HepG2 (cell line): ENCODE results near the gene FMNL2. TPM values are rescaled to one million over a fixed set of nuclear protein-coding genes. Genes with fewer than 3 reads are reported as not detected.

ENCODE experiments used
- AHR ChIP-seq: IDR thresholded peaks from 2 replicates; pipeline ENCODE4 v1.6.1; 2018; ENCODE audit warnings: missing genetic modification reagents, missing compliant biosample characterization
- ATRX ChIP-seq: sonication (generic); formaldehyde crosslinking; IDR thresholded peaks from 2 replicates; pipeline ENCODE4 v1.4.0; 2020; ENCODE audit warnings: missing genetic modification reagents, borderline replicate concordance
- NFATC3 ChIP-seq: sonication (generic); formaldehyde crosslinking; IDR thresholded peaks from 2 replicates; pipeline ENCODE4 v1.5.1; 2020; ENCODE audit warnings: mild to moderate bottlenecking, missing genetic modification reagents
- TBX2 ChIP-seq: sonication (generic); formaldehyde crosslinking; IDR thresholded peaks from 2 replicates; pipeline ENCODE4 v1.5.0; 2020; ENCODE audit warnings: missing genetic modification reagents, mild to moderate bottlenecking, borderline replicate concordance
- ZNF496 ChIP-seq: sonication (generic); formaldehyde crosslinking; IDR thresholded peaks from 2 replicates; pipeline ENCODE4 v1.8.1; 2023; ENCODE audit warnings: mild to moderate bottlenecking, moderate library complexity, missing genetic modification reagents; ENCODE audit not compliant: insufficient replicate concordance
- polyA plus RNA-seq, 8 experiments: library from polyadenylated mRNA; depleted of rRNA in 3 of 8; stranded (reverse) in 7 of 8; unstranded in 1 of 8; fragments of >200 nt; fragmentation: Illumina TruSeq in 4 of 8; extraction: Trizol in 4 of 8; gene quantifications; 2 replicates each; pipeline versions ENCODE4 v1.2.1 to v1.2.3, GENCODE V29; 2011 to 2016; ENCODE audit warnings: low read depth in 4 of 8, missing spikeins in 1 of 8, mixed read lengths in 1 of 8; ENCODE audit not compliant: insufficient read depth in 1 of 8
- total RNA-seq, 5 experiments: library from RNA; depleted of rRNA; stranded (reverse); fragments of >200 nt; fragmentation: Illumina TruSeq; extraction: Trizol; gene quantifications; 2 replicates each; pipeline ENCODE4 v1.2.3, GENCODE V29; 2016; ENCODE audit warnings: low read depth in 1 of 5
- TF ChIP-seq, protein P1 (sequence below): sonication (generic); formaldehyde crosslinking; IDR thresholded peaks from 2 replicates; pipeline ENCODE4 v1.8.0; 2022; ENCODE audit warnings: missing genetic modification reagents, mild to moderate bottlenecking, moderate library complexity, borderline replicate concordance
- TF ChIP-seq, protein P2 (sequence below): sonication (generic); formaldehyde crosslinking; IDR thresholded peaks from 2 replicates; pipeline ENCODE4 v1.5.1; 2020; ENCODE audit warnings: mild to moderate bottlenecking, missing genetic modification reagents
- TF ChIP-seq, protein P3 (sequence below): sonication (generic); formaldehyde crosslinking; IDR thresholded peaks from 2 replicates; pipeline ENCODE4 v1.5.1; 2020; ENCODE audit warnings: missing genetic modification reagents, mild to moderate bottlenecking, borderline replicate concordance
- TF ChIP-seq, protein P4 (sequence below): sonication (generic); formaldehyde crosslinking; IDR thresholded peaks from 2 replicates; pipeline ENCODE4 v1.4.0; 2020; ENCODE audit warnings: mild to moderate bottlenecking, missing genetic modification reagents

Gene FMNL2
- total and polyA plus RNA-seq, 2 of the 13 experiments (the other 11 are each of a cell fraction or from before 2014, with no cell fraction given): 66.5 to 67.7 TPM

DNA sequence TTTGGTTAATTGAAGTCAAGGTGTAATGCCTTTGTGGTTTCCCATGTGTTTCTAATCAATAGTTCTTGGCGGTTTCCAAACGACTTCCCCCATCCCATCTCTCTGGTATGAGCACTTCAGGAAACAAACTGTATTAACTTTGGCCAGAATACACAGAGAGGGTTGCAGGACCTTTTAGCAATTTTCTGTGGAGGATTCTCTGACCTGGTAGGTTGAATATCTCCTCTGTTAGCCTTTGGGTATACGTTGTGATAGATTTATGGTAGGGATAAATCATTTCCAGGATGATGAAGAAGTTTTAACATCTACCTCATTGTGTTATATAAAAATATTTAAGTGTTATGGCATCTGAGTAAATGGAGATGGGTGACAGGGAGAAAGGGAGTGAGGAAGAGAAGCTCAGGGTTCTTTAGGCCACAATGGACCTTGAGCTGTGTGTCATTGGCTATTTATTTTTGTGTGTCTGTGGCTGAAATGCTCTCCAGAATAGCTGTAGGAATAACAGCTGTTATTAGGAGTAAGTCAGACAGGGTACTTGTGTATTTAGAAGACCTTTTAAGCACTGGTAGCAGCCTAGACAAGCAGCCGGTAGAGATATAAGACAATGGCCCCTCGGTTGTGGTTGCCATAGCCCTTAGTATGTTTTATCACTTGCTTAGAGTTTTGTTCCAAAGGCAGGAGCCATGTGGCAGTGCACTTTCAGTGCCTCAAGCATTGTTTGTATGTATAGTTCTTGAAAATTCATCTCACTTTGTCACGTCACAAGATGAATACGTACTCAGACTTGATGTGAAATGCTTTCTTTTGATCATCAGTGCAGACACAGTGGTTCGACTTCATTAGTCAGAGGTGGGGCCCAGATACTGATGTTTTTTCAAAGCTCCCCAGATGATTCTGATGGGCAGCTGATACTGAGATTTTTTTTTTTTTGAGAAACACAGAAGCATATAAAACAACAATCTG, 91.1 kb downstream of the FMNL2 start (continued):
- TF ChIP-seq, protein P1, sequence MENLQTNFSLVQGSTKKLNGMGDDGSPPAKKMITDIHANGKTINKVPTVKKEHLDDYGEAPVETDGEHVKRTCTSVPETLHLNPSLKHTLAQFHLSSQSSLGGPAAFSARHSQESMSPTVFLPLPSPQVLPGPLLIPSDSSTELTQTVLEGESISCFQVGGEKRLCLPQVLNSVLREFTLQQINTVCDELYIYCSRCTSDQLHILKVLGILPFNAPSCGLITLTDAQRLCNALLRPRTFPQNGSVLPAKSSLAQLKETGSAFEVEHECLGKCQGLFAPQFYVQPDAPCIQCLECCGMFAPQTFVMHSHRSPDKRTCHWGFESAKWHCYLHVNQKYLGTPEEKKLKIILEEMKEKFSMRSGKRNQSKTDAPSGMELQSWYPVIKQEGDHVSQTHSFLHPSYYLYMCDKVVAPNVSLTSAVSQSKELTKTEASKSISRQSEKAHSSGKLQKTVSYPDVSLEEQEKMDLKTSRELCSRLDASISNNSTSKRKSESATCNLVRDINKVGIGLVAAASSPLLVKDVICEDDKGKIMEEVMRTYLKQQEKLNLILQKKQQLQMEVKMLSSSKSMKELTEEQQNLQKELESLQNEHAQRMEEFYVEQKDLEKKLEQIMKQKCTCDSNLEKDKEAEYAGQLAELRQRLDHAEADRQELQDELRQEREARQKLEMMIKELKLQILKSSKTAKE: no peak
- no peak for TF ChIP-seq ATRX (CRISPR knock-in tag)
- TF ChIP-seq, protein P2, sequence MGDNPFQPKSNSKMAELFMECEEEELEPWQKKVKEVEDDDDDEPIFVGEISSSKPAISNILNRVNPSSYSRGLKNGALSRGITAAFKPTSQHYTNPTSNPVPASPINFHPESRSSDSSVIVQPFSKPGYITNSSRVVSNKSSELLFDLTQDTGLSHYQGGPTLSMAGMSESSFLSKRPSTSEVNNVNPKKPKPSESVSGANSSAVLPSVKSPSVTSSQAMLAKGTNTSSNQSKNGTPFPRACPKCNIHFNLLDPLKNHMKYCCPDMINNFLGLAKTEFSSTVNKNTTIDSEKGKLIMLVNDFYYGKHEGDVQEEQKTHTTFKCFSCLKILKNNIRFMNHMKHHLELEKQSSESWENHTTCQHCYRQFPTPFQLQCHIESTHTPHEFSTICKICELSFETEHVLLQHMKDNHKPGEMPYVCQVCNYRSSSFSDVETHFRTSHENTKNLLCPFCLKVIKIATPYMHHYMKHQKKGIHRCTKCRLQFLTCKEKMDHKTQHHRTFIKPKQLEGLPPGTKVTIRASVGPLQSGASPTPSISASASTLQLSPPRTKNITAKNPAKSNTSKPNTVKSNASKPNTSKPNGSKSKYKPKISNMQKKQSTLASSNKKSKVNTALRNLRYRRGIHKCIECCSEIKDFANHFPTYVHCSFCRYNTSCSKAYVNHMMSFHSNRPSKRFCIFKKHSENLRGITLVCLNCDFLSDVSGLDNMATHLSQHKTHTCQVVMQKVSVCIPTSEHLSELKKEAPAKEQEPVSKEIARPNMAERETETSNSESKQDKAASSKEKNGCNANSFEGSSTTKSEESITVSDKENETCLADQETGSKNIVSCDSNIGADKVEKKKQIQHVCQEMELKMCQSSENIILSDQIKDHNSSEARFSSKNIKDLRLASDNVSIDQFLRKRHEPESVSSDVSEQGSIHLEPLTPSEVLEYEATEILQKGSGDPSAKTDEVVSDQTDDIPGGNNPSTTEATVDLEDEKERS: 0 out of 2 replicates have a peak, but pooled peaks have one; percentile 61
- TF ChIP-seq, protein P3, sequence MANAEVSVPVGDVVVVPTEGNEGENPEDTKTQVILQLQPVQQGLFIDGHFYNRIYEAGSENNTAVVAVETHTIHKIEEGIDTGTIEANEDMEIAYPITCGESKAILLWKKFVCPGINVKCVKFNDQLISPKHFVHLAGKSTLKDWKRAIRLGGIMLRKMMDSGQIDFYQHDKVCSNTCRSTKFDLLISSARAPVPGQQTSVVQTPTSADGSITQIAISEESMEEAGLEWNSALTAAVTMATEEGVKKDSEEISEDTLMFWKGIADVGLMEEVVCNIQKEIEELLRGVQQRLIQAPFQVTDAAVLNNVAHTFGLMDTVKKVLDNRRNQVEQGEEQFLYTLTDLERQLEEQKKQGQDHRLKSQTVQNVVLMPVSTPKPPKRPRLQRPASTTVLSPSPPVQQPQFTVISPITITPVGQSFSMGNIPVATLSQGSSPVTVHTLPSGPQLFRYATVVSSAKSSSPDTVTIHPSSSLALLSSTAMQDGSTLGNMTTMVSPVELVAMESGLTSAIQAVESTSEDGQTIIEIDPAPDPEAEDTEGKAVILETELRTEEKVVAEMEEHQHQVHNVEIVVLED (CRISPR knock-in tag): no peak
- no peak for TF ChIP-seq ZNF496
- TF ChIP-seq NFATC3 (CRISPR knock-in tag): no peak
- TF ChIP-seq TBX2 (CRISPR knock-in tag): 0 out of 2 replicates have a peak, but pooled peaks have one; percentile 19
- TF ChIP-seq AHR (CRISPR knock-in tag): no peak; the same call in 1 of the 2 replicates
- TF ChIP-seq, protein P4, sequence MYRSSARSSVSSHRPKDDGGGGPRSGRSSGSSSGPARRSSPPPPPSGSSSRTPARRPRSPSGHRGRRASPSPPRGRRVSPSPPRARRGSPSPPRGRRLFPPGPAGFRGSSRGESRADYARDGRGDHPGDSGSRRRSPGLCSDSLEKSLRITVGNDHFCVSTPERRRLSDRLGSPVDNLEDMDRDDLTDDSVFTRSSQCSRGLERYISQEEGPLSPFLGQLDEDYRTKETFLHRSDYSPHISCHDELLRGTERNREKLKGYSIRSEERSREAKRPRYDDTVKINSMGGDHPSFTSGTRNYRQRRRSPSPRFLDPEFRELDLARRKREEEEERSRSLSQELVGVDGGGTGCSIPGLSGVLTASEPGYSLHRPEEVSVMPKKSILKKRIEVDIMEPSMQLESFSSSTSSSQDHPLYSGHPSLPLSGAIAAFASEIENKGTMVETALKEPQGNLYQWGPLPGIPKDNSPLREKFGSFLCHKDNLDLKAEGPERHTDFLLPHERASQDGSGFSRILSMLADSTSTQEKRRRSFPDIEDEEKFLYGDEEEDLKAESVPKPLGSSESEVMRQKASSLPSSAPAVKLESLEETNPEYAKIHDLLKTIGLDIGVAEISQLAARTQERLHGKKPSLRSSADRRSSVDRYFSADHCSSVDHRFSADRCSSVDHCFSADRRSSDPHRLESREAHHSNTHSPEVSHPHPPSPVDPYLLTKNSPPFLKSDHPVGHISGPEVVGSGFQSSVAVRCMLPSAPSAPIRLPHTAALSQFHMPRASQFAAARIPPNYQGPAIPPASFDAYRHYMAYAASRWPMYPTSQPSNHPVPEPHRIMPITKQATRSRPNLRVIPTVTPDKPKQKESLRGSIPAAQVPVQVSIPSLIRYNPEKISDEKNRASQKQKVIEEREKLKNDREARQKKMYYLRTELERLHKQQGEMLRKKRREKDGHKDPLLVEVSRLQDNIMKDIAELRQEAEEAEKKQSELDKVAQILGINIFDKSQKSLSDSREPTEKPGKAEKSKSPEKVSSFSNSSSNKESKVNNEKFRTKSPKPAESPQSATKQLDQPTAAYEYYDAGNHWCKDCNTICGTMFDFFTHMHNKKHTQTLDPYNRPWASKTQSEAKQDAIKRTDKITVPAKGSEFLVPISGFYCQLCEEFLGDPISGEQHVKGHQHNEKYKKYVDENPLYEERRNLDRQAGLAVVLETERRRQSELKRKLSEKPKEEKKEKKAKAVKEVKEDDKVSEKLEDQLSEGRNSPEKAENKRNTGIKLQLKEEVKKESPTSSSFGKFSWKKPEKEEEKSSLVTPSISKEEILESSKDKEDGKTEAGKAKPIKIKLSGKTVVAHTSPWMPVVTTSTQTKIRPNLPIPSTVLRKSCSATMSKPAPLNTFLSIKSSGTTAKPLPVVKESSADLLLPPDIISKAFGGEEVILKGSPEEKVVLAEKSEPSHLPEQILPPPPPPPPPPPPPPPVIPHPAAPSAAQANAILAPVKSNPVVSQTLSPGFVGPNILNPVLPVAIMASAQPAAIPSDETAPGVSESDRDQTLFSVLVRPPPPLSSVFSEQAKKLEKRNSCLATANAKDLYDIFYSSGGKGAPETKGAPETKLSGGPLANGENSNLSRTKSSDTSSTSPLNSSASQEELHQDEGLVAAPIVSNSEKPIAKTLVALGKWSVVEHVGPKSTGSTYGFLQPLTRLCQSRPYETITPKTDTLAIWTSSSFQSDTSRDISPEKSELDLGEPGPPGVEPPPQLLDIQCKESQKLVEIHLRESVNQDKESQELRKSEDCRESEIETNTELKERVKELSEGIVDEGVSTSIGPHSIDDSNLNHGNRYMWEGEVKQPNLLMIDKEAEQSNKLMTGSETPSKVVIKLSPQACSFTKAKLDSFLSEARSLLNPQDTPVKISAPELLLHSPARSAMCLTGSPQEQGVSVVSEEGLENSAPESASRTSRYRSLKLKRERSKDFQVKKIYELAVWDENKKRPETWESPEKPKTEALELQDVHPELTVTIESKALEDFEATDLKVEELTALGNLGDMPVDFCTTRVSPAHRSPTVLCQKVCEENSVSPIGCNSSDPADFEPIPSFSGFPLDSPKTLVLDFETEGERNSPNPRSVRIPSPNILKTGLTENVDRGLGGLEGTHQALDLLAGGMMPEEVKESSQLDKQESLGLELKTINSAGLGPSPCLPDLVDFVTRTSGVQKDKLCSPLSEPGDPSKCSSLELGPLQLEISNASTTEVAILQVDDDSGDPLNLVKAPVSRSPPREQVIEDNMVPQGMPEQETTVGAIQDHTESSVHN: no peak
